CD14-positive monocyte (primary cell): ENCODE measurements around the gene GAP43. TPM values are rescaled to one million over a fixed set of nuclear protein-coding genes. Genes with fewer than 3 reads are reported as not detected.

Experiments
- DNase-seq, 3 donors: peaks; one replicate each; pipeline ENCODE4 v3.0.0-alpha.2; 2011 to 2022
- H2AFZ ChIP-seq: 2 replicates; pipeline ENCODE4 v1.6.0; 2012; ENCODE audit warnings: mild to moderate bottlenecking, low read depth, low read length, inconsistent platforms; ENCODE audit not compliant: insufficient read depth, poor library complexity, severe bottlenecking
- H3K27ac ChIP-seq, 2 donors: 1 replicate in 1 of 2; 2 replicates in 1 of 2; pipeline ENCODE4 v1.5.1; 2012 to 2013; ENCODE audit warnings: low read length in 2 of 2, control low read depth in 1 of 2, inconsistent platforms in 1 of 2, low read depth in 1 of 2, mild to moderate bottlenecking in 1 of 2
- H3K27me3 ChIP-seq, 2 donors: one replicate each; pipeline versions ENCODE4 v1.6.0 to v1.6.1; 2011 to 2013; ENCODE audit warnings: low read length in 2 of 2; ENCODE audit not compliant: control insufficient read depth in 2 of 2, insufficient read depth in 2 of 2
- H3K36me3 ChIP-seq, 2 donors: replicated peaks in 1 of 2; 1 replicate in 1 of 2; 2 replicates in 1 of 2; pipeline versions ENCODE4 v1.5.1 to v1.6.1; 2012 to 2013; ENCODE audit warnings: low read length in 2 of 2, control low read depth in 1 of 2, inconsistent platforms in 1 of 2, mild to moderate bottlenecking in 1 of 2; ENCODE audit not compliant: insufficient read depth in 2 of 2, control insufficient read depth in 1 of 2
- H3K4me1 ChIP-seq, 2 donors: 1 replicate in 1 of 2; 2 replicates in 1 of 2; pipeline versions ENCODE4 v1.5.1 to v1.6.1; 2012 to 2013; ENCODE audit warnings: low read length in 2 of 2, control low read depth in 1 of 2, inconsistent platforms in 1 of 2, mild to moderate bottlenecking in 1 of 2, moderate library complexity in 1 of 2; ENCODE audit not compliant: insufficient read depth in 2 of 2, control insufficient read depth in 1 of 2
- H3K4me2 ChIP-seq: replicated peaks from 2 replicates; pipeline ENCODE3; 2012; ENCODE audit warnings: low read length, moderate library complexity, mild to moderate bottlenecking; ENCODE audit not compliant: poor library complexity, severe bottlenecking; ENCODE audit errors: extremely low read depth
- H3K4me3 ChIP-seq, 3 experiments: fragments of 200-600 bp in 1 of 3; sonication (generic) in 1 of 3; replicated peaks in 1 of 3; 1 replicate in 2 of 3; 2 replicates in 1 of 3; pipeline ENCODE4 v1.5.1; 2011 to 2013; ENCODE audit warnings: low read length in 3 of 3, mild to moderate bottlenecking in 3 of 3, control low read depth in 2 of 3, low read depth in 2 of 3, inconsistent platforms in 1 of 3, moderate library complexity in 1 of 3
- H3K79me2 ChIP-seq: 2 replicates; pipeline ENCODE4 v1.6.0; 2012; ENCODE audit warnings: mild to moderate bottlenecking, control low read depth, inconsistent platforms, low read length, moderate library complexity; ENCODE audit not compliant: insufficient read depth
- H3K9ac ChIP-seq: 2 replicates; pipeline ENCODE4 v1.6.0; 2017; ENCODE audit warnings: low read length, mild to moderate bottlenecking; ENCODE audit not compliant: insufficient read depth, poor library complexity, severe bottlenecking
- H3K9me3 ChIP-seq, 2 donors: replicated peaks in 1 of 2; 1 replicate in 1 of 2; 2 replicates in 1 of 2; pipeline versions ENCODE4 v1.5.1 to v1.6.1; 2012 to 2013; ENCODE audit warnings: low read length in 2 of 2, control low read depth in 1 of 2; ENCODE audit not compliant: control insufficient read depth in 1 of 2, insufficient read depth in 1 of 2
- H4K20me1 ChIP-seq: 2 replicates; pipeline ENCODE4 v1.6.0; 2012; ENCODE audit warnings: mild to moderate bottlenecking, low read length, control low read depth, moderate library complexity; ENCODE audit not compliant: insufficient read depth
- H3K27ac Mint-ChIP-seq, 7 donors: one replicate each; pipeline ENCODE4 v1.8.0; 2020; ENCODE audit warnings: mild to moderate bottlenecking in 7 of 7, mixed read lengths in 7 of 7, moderate library complexity in 6 of 7, inconsistent platforms in 2 of 7
- H3K27me3 Mint-ChIP-seq, 3 donors: one replicate each; pipeline ENCODE4 v1.8.0; 2021 to 2022; ENCODE audit warnings: low read depth in 3 of 3, mild to moderate bottlenecking in 3 of 3, mixed read lengths in 3 of 3, moderate library complexity in 3 of 3, inconsistent platforms in 1 of 3
- H3K36me3 Mint-ChIP-seq, 2 donors: one replicate each; pipeline ENCODE4 v1.8.0; 2020; ENCODE audit warnings: mixed read lengths in 2 of 2, inconsistent platforms in 1 of 2, mild to moderate bottlenecking in 1 of 2
- H3K4me1 Mint-ChIP-seq: one replicate; pipeline ENCODE4 v1.8.0; 2020; ENCODE audit warnings: mild to moderate bottlenecking, mixed read lengths
- H3K4me3 Mint-ChIP-seq, 2 donors: one replicate each; pipeline ENCODE4 v1.8.0; 2020; ENCODE audit warnings: mild to moderate bottlenecking in 2 of 2, mixed read lengths in 2 of 2, moderate library complexity in 1 of 2
- H3K9me3 Mint-ChIP-seq, 7 donors: one replicate each; pipeline ENCODE4 v1.8.0; 2020 to 2022; ENCODE audit warnings: mixed read lengths in 7 of 7, mild to moderate bottlenecking in 6 of 7, moderate library complexity in 6 of 7, inconsistent platforms in 2 of 7
- CTCF ChIP-seq: fragments of 200-600 bp; IDR thresholded peaks from one replicate; pipeline ENCODE4 v1.8.0; 2022; ENCODE audit warnings: antibody characterized with exemption, mild to moderate bottlenecking
- WGBS: methylation state at CpG from one replicate; pipeline ENCODE4 v1.1.5; 2013; ENCODE audit warnings: missing lambda C conversion rate; ENCODE audit not compliant: insufficient coverage; 5-methylcytosine and 5-hydroxymethylcytosine counted together
- intact Hi-C, 2 donors: fragments of 100-400 bp; cut with micrococcal nuclease; formaldehyde crosslinking; loops; one replicate each; pipeline versions ENCODE4 v1.15.0 to v1.15.1; 2023
- polyA plus RNA-seq, 3 donors: library from polyadenylated mRNA; depleted of rRNA in 1 of 3; unstranded in 2 of 3; stranded (reverse) in 1 of 3; fragments of 300-500 nt in 2 of 3; fragments of >200 nt in 1 of 3; fragmentation: Illumina TruSeq in 2 of 3; gene quantifications; 1 replicate in 2 of 3; 2 replicates in 1 of 3; pipeline ENCODE4 v1.2.3, GENCODE V29; 2012 to 2021

The GAP43 gene
- polyA plus RNA-seq, 3 donors, result not detected

GRCh38 chr3:115588201-115589115 is 34.9 kb upstream of the GAP43 start:
- TF ChIP-seq CTCF, result no peak
- Mint-ChIP-seq H3K36me3 (no peaks in the 10 kb centered on the region), H3K4me1 (no peaks in the 10 kb centered on the region), H3K4me3 (no peak overlapping the region), H3K9me3 (peaks cover 0 to 5% (median 0%) of the 10 kb centered on the region in 7 donors), H3K27me3 (peaks cover 0 to 3% (median 2%) of the 10 kb centered on the region in 3 donors), H3K27ac (no peak overlapping the region)
- intact Hi-C loops, result no loop called here
- no peak overlapping the region for H3K27ac ChIP-seq
- no peaks in the 10 kb centered on the region for H3K27me3 ChIP-seq
- H3K36me3 ChIP-seq, result no peaks in the 10 kb centered on the region
- WGBS, result no CpG with 5 or more reads among the region's 5 CpGs
- H3K4me1 ChIP-seq, result no peaks in the 10 kb centered on the region
- H3K4me2 ChIP-seq, result no peak overlapping the region
- no peak for DNase-seq
- H3K9ac ChIP-seq, result no peak overlapping the region
- H3K9me3 ChIP-seq, result no peaks in the 10 kb centered on the region
- no peak overlapping the region for H3K4me3 ChIP-seq
- H4K20me1 ChIP-seq, result no peaks in the 10 kb centered on the region
- no peak overlapping the region for H2AFZ ChIP-seq
- no peaks in the 10 kb centered on the region for H3K79me2 ChIP-seq

- H3K27me3 ChIP-seq, result no peaks in the 10 kb centered on the region
- DNase-seq, result no peak
- H3K4me1 ChIP-seq, result no peaks in the 10 kb centered on the region
- no peak overlapping the region for H3K27ac ChIP-seq
- H4K20me1 ChIP-seq, result no peaks in the 10 kb centered on the region
- Mint-ChIP-seq H3K27me3 (peaks cover 0 to 2% (median 1%) of the 10 kb centered on the region in 3 donors), H3K4me3 (no peak overlapping the region), H3K4me1 (no peaks in the 10 kb centered on the region), H3K9me3 (peaks cover 0 to 16% (median 3%) of the 10 kb centered on the region in 7 donors), H3K36me3 (no peaks in the 10 kb centered on the region), H3K27ac (no peak overlapping the region)
- no peak for TF ChIP-seq CTCF
- H3K4me2 ChIP-seq, result no peak overlapping the region
- no CpG with 5 or more reads among the region's 3 CpGs for WGBS
- H3K9me3 ChIP-seq, result peaks cover 4 to 9% of the 10 kb centered on the region in 2 donors
- no peaks in the 10 kb centered on the region for H3K79me2 ChIP-seq
- no peak overlapping the region for H2AFZ ChIP-seq
- H3K4me3 ChIP-seq, result no peak overlapping the region
- no peak overlapping the region for H3K9ac ChIP-seq
- no peaks in the 10 kb centered on the region for H3K36me3 ChIP-seq
- intact Hi-C loops, result no loop called here
These were observed 32.4 kb upstream of the GAP43 start for GRCh38 chr3:115590873-115591272.
